GM13976 (cell line): ENCODE measurements around the gene POU2AF2.

Experiments used
- DNase-seq: peaks from one replicate; pipeline ENCODE4 v3.0.0; 2012; ENCODE audit warnings: low spot score
- CTCF ChIP-seq: IDR thresholded peaks from 2 replicates; pipeline ENCODE4 v1.5.1; 2012; ENCODE audit warnings: borderline replicate concordance, mild to moderate bottlenecking; ENCODE audit not compliant: insufficient read depth; ENCODE audit errors: extremely low read depth, missing control alignments, control extremely low read depth
- in situ Hi-C: fragments of 300-500 bp; cut with MboI; formaldehyde crosslinking; loops from one replicate; pipeline ENCODE4 v1.12.0; 2022; ENCODE audit warnings: low sequenced_read_pairs, mixed read lengths, inconsistent platforms; ENCODE audit not compliant: unreplicated experiment

POU2AF2 gene

GRCh38 chr11:111250936-111251335, 5.4 kb downstream of the POU2AF2 start:
- no peak for DNase-seq
- in situ Hi-C loops: no loop called here
- TF ChIP-seq CTCF: no peak

DNA sequence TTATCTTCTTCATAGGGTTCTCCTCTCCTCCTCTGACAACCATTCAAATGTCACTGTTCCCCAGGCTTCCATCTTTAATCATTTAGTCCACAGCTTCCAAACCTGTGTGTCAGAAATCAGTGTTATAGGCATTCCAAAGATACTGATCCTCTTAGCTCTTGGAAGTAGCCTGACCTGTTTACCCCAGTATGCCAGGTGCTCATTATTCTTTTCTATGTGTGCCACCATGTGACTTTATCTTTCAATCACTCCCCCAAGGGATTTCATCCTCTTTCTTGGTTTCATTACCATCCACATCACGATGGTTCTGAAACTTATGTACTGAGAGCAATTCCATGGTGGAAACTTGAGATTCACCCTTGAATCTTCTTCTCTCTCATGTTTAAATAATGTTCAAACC, 7.6 kb downstream of the POU2AF2 start:
- in situ Hi-C loops: no loop called here
- no peak for DNase-seq
- TF ChIP-seq CTCF: no peak

GRCh38 chr11:111253630-111254029, 8.1 kb downstream of the POU2AF2 start:
- TF ChIP-seq CTCF: no peak
- DNase-seq: no peak
- in situ Hi-C loops: no loop called here

GRCh38 chr11:111258046-111258445, 12.5 kb downstream of the POU2AF2 start:
- in situ Hi-C loops: no loop called here
- no peak for TF ChIP-seq CTCF
- no peak for DNase-seq

- in situ Hi-C loops: no loop called here
- TF ChIP-seq CTCF: no peak
- DNase-seq: no peak
These were observed 14.4 kb downstream of the POU2AF2 start for GRCh38 chr11:111259896-111260295.

GRCh38 chr11:111260811-111261210, 15.3 kb downstream of the POU2AF2 start:
- no peak for TF ChIP-seq CTCF
- no peak for DNase-seq
- in situ Hi-C loops: no loop called here

DNA sequence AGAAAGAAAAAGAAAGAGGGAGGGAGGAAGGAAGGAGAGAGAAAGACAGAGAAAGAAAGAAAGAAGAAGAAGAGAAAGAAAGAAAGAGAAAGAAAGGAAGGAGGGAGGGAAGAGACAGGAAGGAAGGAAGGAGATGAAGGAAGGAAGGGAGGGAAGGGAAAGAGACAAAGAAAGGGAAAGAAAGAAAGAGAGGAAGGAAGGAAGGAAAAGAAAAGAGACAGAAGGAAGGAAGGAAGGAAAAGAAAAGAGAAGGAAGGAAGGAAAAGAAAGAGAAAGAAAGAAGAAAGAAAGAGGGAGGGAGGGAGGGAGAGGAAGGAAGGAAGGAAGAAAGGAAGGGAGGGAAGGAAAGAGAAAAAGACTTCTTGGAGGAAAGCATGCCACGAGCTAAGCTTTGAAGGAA, 19.1 kb downstream of the POU2AF2 start:
- in situ Hi-C loops: no loop called here
- no peak for DNase-seq
- TF ChIP-seq CTCF: no peak
